HG03045 (cell line): ENCODE data around the gene MAD1L1.
"Not testable (repeated sequence)": the region's sequence is repeated elsewhere in the genome, so short reads cannot be mapped to it uniquely, and the experiment has no call there.

ENCODE experiments used
- ATAC-seq: cut with Tn5 transposase; IDR thresholded peaks from one replicate; pipeline ENCODE4 v1.9.1; 2021; ENCODE audit warnings: mild to moderate bottlenecking, moderate library complexity; ENCODE audit not compliant: unreplicated experiment

MAD1L1 gene

GRCh38 chr7:1995911-1996420 lies 236.8 kb downstream of the MAD1L1 start:
- not testable (repeated sequence) for ATAC-seq

DNA sequence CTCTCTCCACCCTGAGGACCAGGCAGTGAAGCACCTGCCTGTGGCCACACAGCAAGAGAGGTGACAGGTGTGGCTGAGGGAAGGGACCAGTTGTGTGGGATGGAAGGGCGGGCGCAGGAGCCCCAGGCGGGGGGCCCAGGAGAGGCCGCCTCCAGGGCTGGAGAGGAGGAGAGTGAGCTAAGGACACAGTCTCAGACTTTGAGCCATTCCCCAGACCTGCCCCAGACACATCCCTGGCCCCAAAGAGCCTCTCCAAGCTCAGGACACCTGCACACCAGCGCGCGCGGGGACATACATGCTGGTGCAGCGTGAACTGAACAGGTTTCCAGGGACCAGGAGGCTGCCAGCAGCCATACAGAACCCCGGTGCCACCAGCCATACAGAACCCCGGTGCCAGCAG lies 237.3 kb downstream of the MAD1L1 start:
- no peak for ATAC-seq

- no peak for ATAC-seq
Measured at GRCh38 chr7:1994931-1995330, 237.8 kb downstream of the MAD1L1 start.

DNA sequence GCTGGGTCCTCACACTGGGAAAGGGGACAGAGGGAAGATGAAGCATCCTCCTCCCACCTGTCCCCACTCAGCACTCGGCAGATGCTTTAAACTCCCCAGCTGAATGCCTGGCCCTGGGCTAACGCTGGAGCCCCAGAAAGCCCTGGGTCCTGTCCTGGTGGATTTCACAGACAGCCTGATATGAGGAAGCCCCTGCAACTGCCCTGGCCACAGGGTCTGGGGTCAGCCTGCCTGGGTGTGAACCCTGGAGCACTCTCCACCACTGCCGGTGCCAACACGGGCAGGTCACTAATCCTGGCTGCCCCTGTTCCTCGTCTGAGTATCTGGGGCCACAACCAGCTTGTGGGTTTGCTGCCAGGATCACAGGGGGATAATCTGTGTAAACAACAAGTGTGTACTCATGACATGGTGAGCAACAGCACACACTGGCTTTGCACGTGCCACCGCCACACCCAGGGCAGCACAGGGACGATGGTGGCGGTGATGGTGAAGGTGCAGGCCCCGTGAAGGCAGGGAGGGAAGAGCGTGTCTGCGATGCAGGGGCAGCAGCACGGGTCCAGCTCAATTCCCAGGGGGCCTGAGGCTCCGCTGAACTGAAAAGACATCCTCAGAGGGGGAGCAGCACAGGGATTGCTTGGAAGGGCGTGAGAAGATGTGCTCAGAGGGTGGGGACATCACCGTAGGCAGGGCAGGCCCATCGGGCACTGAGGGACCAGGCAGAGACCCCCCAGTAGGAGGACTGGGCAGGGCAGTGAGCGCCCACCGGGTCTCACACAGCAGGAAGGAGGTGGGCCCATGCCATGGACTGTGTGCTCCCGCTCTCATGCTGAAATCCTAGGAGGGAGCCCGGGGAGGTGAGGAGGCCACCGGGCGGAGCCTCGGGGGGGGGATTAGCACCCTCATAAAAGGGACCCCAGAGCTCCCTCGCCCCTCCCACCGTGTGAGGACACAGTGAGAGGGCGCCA lies 238.7 kb downstream of the MAD1L1 start:
- ATAC-seq: no peak

DNA sequence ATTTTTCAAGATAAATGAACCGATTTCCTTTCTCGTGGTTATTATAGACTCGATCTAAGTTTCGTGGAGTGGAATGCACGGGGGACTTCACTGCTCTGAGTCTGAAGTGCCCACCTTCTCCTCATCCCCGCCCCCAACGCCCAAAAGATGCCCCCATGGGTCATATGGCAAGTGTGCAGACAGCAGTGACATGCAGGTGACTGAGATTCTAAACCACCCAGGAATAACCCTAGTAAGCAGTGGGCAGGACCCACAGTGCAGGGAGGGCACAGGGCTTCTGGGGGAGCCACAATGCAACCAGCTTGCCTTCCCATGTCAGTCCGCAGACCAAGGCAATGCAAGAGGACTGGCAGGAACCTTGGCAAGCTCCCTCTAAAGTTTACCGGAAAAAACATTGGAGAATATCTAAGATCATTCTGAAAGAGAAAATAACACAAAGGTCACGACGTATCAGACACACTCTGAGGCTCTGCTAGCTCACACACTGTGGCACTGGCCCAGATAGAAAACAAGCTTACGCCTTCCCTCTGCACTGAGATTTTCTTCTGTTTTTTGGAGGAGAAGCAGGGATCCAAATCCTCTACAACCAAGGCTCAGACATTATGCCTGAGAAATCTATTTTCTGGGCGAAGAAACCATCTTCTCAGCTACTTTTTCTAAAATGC lies 239.6 kb downstream of the MAD1L1 start:
- ATAC-seq: no peak

DNA sequence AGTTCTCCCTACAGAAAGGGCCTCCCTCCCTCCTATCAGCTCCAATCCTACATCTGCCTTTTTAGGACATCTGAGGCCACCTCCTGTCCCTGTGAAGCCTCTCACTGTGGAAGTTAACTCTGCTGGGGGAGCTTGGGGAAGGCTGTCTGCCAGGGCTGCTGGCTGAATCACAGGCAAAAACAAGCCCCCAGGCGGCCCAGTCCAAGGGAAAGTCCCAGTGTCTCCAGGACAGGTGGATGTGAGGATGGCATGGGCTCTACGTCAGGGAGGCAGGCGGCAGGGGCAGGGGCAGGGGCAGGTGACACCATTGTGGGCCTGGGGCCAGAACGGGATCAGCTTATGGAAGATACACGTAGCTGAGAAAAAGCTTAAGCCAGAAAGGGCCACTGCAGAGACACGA lies 240.2 kb downstream of the MAD1L1 start:
- ATAC-seq: no peak

DNA sequence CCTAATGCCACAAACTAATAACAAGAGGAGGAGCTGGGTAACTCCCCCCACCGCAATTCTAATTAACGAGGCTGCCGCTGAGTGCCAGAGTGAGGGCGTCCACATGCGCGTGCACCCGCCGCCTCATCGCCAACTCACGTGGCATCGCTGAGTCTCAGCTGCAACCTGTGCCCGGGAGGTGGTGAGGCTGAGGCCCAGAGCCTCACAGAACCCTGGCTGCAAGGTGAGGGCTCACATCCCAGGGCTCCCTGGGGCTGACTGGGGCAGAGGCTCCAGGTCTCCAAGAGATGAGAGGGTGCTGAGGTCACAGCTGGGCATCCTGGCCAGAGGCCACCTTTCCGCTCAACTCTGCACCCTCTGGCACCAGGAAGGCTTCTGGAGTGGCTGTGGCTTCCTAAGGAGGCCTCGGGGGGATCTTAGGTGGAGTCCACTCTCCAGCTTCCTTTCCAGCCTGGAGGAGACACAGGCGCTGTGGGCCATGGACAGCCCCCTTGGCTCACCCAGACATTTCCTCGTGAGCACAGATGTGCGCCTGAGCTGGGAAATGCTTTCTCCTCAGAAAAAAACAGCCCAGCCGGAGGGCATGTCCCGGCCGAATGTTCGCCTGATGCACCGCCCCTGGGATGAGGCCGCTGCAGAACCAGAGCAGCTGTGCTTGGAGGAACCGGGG lies 242.6 kb downstream of the MAD1L1 start:
- ATAC-seq: no peak

- ATAC-seq: no peak
Measured at GRCh38 chr7:1989049-1989860, 243.5 kb downstream of the MAD1L1 start.

GRCh38 chr7:1988533-1988930 lies 244.2 kb downstream of the MAD1L1 start:
- ATAC-seq: no peak

DNA sequence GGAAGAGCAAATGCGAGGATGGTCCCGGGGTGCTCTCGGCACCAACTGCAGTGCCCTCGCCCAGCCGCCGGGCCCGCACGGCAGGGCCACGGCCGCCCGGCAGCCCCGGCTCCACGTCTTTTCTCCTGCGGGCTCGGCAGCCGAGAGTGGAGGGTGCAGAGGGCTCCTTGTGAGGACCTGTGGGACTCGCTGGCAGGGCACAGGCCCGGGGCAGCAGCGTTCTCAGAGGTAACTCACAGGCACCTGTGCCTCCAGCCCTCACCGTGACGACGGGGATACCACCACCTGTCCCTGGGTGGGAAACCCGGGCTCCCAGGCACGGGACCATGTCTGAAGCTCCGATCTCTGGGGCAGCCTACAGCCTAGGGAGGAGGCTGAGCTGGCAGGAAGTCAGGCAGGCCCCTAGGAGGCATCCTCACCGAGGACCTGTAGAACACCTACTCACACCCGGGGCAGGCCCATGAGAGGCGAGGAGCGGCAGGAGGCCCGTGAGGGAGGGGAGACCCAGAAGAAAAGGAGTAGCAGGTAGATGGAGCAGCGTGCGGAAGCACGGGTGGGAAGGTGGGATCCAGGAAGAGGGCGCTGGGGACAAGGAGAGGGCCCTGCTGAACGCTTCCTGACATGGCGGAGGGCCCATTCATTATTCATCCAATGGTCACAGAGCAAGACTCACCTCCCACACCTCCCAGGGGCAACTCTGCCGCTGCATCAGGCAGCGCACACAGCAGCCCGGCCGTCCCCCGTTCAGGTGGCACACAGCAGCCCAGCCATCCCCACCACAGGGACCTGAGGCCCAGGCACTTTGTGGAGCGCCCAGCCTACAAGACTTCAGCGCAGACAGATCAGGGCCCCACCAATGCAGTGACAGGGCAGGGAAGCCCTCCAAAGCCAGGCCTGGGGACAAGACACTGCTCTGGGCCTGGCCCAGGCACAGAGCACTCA lies 244.9 kb downstream of the MAD1L1 start:
- ATAC-seq: no peak

DNA sequence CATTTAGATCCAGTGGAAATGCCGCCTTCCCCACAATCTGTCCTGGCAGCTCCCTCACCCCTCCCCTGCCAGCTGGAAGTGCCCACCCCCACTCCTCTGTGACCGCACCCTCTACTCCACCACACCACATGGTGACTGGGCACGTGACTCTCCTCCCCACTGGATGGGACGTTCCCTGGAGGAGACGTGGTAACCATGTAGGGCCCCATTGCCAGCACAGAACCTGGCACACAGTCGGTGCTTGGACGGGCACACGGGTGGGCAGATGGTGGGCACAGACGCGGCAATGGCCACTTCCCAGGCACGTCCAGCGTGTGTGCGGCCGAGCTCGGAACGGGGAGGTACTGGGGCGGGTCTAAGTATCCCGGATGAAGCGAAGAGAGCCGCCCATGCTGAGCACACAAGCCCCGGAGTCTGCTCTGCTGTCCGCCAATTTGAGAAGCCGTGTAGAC lies 245.6 kb downstream of the MAD1L1 start:
- ATAC-seq: no peak

DNA sequence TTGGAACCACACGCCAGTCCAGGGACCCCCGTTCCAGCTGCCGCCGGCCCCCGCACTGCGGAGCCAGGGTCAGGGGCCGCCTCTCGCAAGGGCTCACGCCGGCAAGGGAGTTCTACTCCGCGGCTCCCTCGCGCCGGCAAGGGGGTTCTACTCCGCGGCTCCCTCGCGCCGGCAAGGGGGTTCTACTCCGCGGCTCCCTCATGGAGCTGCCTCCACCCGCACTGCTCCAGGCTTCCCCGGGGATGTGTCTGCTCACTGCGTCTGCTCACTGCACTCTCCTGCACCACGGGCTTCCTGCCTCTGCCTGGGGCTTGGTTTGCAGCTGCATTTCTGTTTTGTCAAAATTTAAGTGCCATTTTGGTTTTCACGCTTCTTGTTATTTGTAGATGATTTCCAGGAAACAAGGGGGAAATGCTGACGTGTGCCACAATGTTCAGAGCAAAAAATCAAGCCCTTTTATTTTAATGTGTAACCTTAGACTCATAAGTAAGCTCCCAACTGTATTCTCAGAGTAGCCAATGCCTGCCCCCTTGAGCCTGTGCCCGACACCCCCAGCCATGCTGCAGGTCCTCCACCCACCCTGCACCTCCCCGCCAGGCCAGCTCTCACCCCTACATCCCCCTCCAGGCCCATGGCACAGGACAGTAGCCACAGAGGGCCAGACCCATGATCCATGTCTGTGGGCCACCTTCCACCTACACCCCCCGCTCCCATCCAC lies 246.2 kb downstream of the MAD1L1 start:
- no peak for ATAC-seq

DNA sequence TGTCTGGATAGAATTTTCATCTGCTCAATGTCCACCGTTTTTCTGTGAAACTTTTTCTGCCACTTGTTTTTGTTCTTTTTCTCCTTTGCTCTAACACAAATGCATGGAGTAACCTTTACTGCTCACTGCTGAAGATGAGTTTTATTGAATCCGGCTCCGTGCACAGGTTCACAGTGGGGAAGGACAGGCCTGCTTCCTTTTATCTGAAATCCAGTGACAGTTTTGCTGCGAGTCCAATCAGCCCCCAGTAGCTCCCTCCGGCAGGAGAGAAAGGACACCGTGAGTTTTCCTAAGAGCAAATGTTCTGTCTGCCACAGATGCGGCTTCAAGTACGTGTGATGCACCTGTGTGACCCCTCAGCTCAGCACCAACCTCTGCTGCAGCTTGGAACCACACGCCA lies 246.8 kb downstream of the MAD1L1 start:
- ATAC-seq: no peak

- ATAC-seq: no peak
Measured at GRCh38 chr7:1985042-1985441, 247.7 kb downstream of the MAD1L1 start.

- no peak for ATAC-seq
Measured at GRCh38 chr7:1981878-1982230, 250.9 kb downstream of the MAD1L1 start.

DNA sequence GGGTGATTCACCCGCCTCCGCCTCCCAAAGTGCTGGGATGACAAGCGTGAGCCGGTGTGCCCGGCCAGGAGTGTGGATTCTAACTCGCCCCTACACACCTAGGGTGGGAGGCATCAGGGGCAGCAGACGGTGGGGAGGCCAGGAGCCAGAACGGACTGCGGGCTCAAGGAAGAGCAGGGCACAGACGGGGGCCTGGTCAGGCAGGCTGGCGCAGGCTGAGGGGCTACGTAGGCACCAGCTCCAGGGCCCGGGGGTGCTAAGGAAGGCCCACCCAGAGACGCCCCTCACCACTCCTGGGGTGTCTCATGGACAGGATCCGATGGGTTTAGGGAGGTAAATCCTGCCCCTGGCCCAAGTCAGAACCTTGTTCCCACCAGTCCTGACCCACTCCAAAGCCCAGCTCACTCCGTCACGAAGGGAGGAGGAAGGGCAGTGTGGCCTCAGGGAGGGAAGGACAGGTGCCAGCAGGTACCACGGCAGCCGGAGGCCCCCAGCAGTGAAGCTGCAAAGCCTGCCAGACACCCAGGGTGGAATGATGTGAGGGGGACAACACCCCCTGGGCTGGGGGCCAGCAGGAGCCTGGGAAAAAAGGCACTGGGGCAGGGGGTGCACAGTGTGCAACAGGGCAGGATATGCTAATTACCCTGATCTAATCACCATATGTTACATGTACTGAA lies 251.4 kb downstream of the MAD1L1 start:
- no peak for ATAC-seq

DNA sequence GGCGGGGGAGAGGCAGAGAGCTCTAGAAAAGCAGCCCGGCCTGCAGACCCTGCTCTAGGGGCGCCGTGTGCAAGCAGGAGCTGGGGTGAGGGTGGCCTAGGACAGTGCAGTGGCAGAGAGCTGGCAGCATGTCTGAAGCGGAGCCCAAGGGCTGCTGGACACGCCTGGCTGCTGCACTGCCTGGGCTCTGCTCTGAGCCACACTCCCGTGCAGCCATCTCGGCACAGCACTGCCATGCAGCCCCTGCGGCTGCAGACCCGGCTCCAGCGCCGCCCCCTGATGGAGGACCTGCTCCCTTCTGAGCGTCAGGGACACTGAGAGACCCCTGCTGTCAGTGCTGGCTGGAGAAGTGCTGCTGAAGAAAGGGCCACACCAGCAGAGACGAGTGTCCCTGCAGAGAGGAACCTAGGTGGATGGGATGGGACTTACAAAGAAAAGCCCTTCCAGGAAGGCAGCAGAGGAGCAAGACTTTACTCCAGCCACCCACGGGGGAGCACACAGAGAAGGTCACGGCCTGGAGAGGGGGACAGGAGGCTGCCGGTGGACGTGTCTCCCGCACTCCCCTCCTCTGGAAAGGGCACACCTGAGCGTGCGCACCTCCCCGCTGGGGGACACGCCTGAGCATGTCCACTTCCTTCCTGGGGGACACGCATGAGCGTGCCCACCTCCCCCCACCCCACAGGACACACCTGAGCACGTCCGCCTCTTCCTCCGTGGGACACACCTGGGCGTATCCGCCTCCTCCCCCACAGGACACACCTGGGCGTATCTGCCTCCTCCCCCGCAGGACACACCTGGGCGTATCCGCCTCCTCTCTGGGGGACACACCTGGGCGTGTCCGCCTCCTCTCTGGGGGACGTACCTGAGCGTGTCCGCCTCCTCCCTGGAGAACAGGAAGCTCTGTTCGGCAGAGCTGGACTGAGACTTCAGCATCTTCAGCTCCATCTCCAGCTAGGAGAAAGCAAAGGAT lies 252.9 kb downstream of the MAD1L1 start:
- no peak for ATAC-seq
